Esophagus muscularis mucosa (tissue), 3 donors: Measurements from ENCODE around the gene TMPRSS9.

ENCODE experiments used
- POLR2A ChIP-seq: fragments of 450-650 bp; IDR thresholded peaks from one replicate; pipeline ENCODE4 v1.6.1; 2017; ENCODE audit warnings: antibody characterized with exemption, moderate library complexity, mild to moderate bottlenecking, low read depth
- TF ChIP-seq, protein P1 (sequence below), 3 experiments: fragments of 200-600 bp in 2 of 3; fragments of 450-650 bp in 1 of 3; sonication (generic) in 2 of 3; IDR thresholded peaks; one replicate each; pipeline ENCODE4 v1.5.1; 2017 to 2019; ENCODE audit warnings: antibody characterized with exemption in 3 of 3, mild to moderate bottlenecking in 2 of 3, moderate library complexity in 1 of 3

GRCh38 chr19:2334426-2334825 lies 25.6 kb upstream of the TMPRSS9 start:
- TF ChIP-seq, protein P1, sequence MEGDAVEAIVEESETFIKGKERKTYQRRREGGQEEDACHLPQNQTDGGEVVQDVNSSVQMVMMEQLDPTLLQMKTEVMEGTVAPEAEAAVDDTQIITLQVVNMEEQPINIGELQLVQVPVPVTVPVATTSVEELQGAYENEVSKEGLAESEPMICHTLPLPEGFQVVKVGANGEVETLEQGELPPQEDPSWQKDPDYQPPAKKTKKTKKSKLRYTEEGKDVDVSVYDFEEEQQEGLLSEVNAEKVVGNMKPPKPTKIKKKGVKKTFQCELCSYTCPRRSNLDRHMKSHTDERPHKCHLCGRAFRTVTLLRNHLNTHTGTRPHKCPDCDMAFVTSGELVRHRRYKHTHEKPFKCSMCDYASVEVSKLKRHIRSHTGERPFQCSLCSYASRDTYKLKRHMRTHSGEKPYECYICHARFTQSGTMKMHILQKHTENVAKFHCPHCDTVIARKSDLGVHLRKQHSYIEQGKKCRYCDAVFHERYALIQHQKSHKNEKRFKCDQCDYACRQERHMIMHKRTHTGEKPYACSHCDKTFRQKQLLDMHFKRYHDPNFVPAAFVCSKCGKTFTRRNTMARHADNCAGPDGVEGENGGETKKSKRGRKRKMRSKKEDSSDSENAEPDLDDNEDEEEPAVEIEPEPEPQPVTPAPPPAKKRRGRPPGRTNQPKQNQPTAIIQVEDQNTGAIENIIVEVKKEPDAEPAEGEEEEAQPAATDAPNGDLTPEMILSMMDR (IDR thresholded peaks at IDR 0.05), result no peak
- no peak for TF ChIP-seq POLR2A
